CD14-positive monocyte (primary cell): ENCODE measurements around the gene DNAAF5. TPM values are rescaled to one million over a fixed set of nuclear protein-coding genes. Genes with fewer than 3 reads are reported as not detected.

ENCODE experiments used
- DNase-seq, 3 donors: peaks; one replicate each; pipeline ENCODE4 v3.0.0-alpha.2; 2011 to 2022
- H2AFZ ChIP-seq: 2 replicates; pipeline ENCODE4 v1.6.0; 2012; ENCODE audit warnings: mild to moderate bottlenecking, low read depth, low read length, inconsistent platforms; ENCODE audit not compliant: insufficient read depth, poor library complexity, severe bottlenecking
- H3K27ac ChIP-seq, 2 donors: 1 replicate in 1 of 2; 2 replicates in 1 of 2; pipeline ENCODE4 v1.5.1; 2012 to 2013; ENCODE audit warnings: low read length in 2 of 2, control low read depth in 1 of 2, inconsistent platforms in 1 of 2, low read depth in 1 of 2, mild to moderate bottlenecking in 1 of 2
- H3K27me3 ChIP-seq, 2 donors: one replicate each; pipeline versions ENCODE4 v1.6.0 to v1.6.1; 2011 to 2013; ENCODE audit warnings: low read length in 2 of 2; ENCODE audit not compliant: control insufficient read depth in 2 of 2, insufficient read depth in 2 of 2
- H3K36me3 ChIP-seq, 2 donors: replicated peaks in 1 of 2; 1 replicate in 1 of 2; 2 replicates in 1 of 2; pipeline versions ENCODE4 v1.5.1 to v1.6.1; 2012 to 2013; ENCODE audit warnings: low read length in 2 of 2, control low read depth in 1 of 2, inconsistent platforms in 1 of 2, mild to moderate bottlenecking in 1 of 2; ENCODE audit not compliant: insufficient read depth in 2 of 2, control insufficient read depth in 1 of 2
- H3K4me1 ChIP-seq, 2 donors: 1 replicate in 1 of 2; 2 replicates in 1 of 2; pipeline versions ENCODE4 v1.5.1 to v1.6.1; 2012 to 2013; ENCODE audit warnings: low read length in 2 of 2, control low read depth in 1 of 2, inconsistent platforms in 1 of 2, mild to moderate bottlenecking in 1 of 2, moderate library complexity in 1 of 2; ENCODE audit not compliant: insufficient read depth in 2 of 2, control insufficient read depth in 1 of 2
- H3K4me2 ChIP-seq: replicated peaks from 2 replicates; pipeline ENCODE3; 2012; ENCODE audit warnings: low read length, moderate library complexity, mild to moderate bottlenecking; ENCODE audit not compliant: poor library complexity, severe bottlenecking; ENCODE audit errors: extremely low read depth
- H3K4me3 ChIP-seq, 3 experiments: fragments of 200-600 bp in 1 of 3; sonication (generic) in 1 of 3; replicated peaks in 1 of 3; 1 replicate in 2 of 3; 2 replicates in 1 of 3; pipeline ENCODE4 v1.5.1; 2011 to 2013; ENCODE audit warnings: low read length in 3 of 3, mild to moderate bottlenecking in 3 of 3, control low read depth in 2 of 3, low read depth in 2 of 3, inconsistent platforms in 1 of 3, moderate library complexity in 1 of 3
- H3K79me2 ChIP-seq: 2 replicates; pipeline ENCODE4 v1.6.0; 2012; ENCODE audit warnings: mild to moderate bottlenecking, control low read depth, inconsistent platforms, low read length, moderate library complexity; ENCODE audit not compliant: insufficient read depth
- H3K9ac ChIP-seq: 2 replicates; pipeline ENCODE4 v1.6.0; 2017; ENCODE audit warnings: low read length, mild to moderate bottlenecking; ENCODE audit not compliant: insufficient read depth, poor library complexity, severe bottlenecking
- H3K9me3 ChIP-seq, 2 donors: replicated peaks in 1 of 2; 1 replicate in 1 of 2; 2 replicates in 1 of 2; pipeline versions ENCODE4 v1.5.1 to v1.6.1; 2012 to 2013; ENCODE audit warnings: low read length in 2 of 2, control low read depth in 1 of 2; ENCODE audit not compliant: control insufficient read depth in 1 of 2, insufficient read depth in 1 of 2
- H4K20me1 ChIP-seq: 2 replicates; pipeline ENCODE4 v1.6.0; 2012; ENCODE audit warnings: mild to moderate bottlenecking, low read length, control low read depth, moderate library complexity; ENCODE audit not compliant: insufficient read depth
- H3K27ac Mint-ChIP-seq, 7 donors: one replicate each; pipeline ENCODE4 v1.8.0; 2020; ENCODE audit warnings: mild to moderate bottlenecking in 7 of 7, mixed read lengths in 7 of 7, moderate library complexity in 6 of 7, inconsistent platforms in 2 of 7
- H3K27me3 Mint-ChIP-seq, 3 donors: one replicate each; pipeline ENCODE4 v1.8.0; 2021 to 2022; ENCODE audit warnings: low read depth in 3 of 3, mild to moderate bottlenecking in 3 of 3, mixed read lengths in 3 of 3, moderate library complexity in 3 of 3, inconsistent platforms in 1 of 3
- H3K36me3 Mint-ChIP-seq, 2 donors: one replicate each; pipeline ENCODE4 v1.8.0; 2020; ENCODE audit warnings: mixed read lengths in 2 of 2, inconsistent platforms in 1 of 2, mild to moderate bottlenecking in 1 of 2
- H3K4me1 Mint-ChIP-seq: one replicate; pipeline ENCODE4 v1.8.0; 2020; ENCODE audit warnings: mild to moderate bottlenecking, mixed read lengths
- H3K4me3 Mint-ChIP-seq, 2 donors: one replicate each; pipeline ENCODE4 v1.8.0; 2020; ENCODE audit warnings: mild to moderate bottlenecking in 2 of 2, mixed read lengths in 2 of 2, moderate library complexity in 1 of 2
- H3K9me3 Mint-ChIP-seq, 7 donors: one replicate each; pipeline ENCODE4 v1.8.0; 2020 to 2022; ENCODE audit warnings: mixed read lengths in 7 of 7, mild to moderate bottlenecking in 6 of 7, moderate library complexity in 6 of 7, inconsistent platforms in 2 of 7
- WGBS: methylation state at CpG from one replicate; pipeline ENCODE4 v1.1.5; 2013; ENCODE audit warnings: missing lambda C conversion rate; ENCODE audit not compliant: insufficient coverage; 5-methylcytosine and 5-hydroxymethylcytosine counted together
- intact Hi-C, 2 donors: fragments of 100-400 bp; cut with micrococcal nuclease; formaldehyde crosslinking; loops; one replicate each; pipeline versions ENCODE4 v1.15.0 to v1.15.1; 2023
- polyA plus RNA-seq, 3 donors: library from polyadenylated mRNA; depleted of rRNA in 1 of 3; unstranded in 2 of 3; stranded (reverse) in 1 of 3; fragments of 300-500 nt in 2 of 3; fragments of >200 nt in 1 of 3; fragmentation: Illumina TruSeq in 2 of 3; gene quantifications; 1 replicate in 2 of 3; 2 replicates in 1 of 3; pipeline ENCODE4 v1.2.3, GENCODE V29; 2012 to 2021
- TF ChIP-seq, protein P1 (sequence below): fragments of 200-600 bp; IDR thresholded peaks from one replicate; pipeline ENCODE4 v1.8.0; 2022; ENCODE audit warnings: antibody characterized with exemption, mild to moderate bottlenecking

Gene DNAAF5
- polyA plus RNA-seq, 3 donors, result 1.2 to 9.6 (median 2.0) TPM

DNA sequence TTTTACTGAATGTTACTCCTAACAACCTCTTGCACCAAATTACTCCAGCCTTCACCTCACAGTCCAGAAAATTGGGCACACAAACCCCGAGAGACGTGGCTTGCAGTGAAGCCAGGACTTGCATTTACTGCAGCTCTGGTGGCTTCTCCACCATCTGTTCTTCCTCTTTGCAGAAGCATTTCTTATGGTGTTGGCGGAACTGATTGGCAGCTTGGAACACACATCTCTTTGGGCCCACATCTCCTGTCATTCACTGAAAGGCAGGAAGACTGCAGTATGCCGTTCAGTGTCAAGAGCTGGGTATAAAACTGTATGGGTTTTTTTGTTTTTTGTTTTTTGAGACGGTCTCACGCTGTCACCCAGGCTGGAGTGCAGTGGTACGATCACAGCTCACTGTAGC, 38.9 kb downstream of the DNAAF5 start:
- Mint-ChIP-seq H3K4me1 (no peaks in the 10 kb centered on the region), H3K4me3 (no peak overlapping the region), H3K27ac (peak overlapping the region in 1 of 7 donors; percentile 6), H3K27me3 (peaks cover 0 to 2% (median 0%) of the 10 kb centered on the region in 3 donors), H3K9me3 (peaks cover 0 to 6% (median 0%) of the 10 kb centered on the region in 7 donors), H3K36me3 (peaks cover 41 to 65% of the 10 kb centered on the region in 2 donors)
- Histone ChIP-seq H2AFZ (no peak overlapping the region), H3K9me3 (no peaks in the 10 kb centered on the region), H4K20me1 (no peaks in the 10 kb centered on the region), H3K27ac (no peak overlapping the region), H3K4me1 (no peaks in the 10 kb centered on the region), H3K36me3 (peaks cover 23 to 46% of the 10 kb centered on the region in 2 donors), H3K9ac (no peak overlapping the region), H3K27me3 (no peaks in the 10 kb centered on the region), H3K4me2 (no peak overlapping the region), H3K4me3 (no peak overlapping the region), H3K79me2 (no peaks in the 10 kb centered on the region)
- TF ChIP-seq, protein P1, sequence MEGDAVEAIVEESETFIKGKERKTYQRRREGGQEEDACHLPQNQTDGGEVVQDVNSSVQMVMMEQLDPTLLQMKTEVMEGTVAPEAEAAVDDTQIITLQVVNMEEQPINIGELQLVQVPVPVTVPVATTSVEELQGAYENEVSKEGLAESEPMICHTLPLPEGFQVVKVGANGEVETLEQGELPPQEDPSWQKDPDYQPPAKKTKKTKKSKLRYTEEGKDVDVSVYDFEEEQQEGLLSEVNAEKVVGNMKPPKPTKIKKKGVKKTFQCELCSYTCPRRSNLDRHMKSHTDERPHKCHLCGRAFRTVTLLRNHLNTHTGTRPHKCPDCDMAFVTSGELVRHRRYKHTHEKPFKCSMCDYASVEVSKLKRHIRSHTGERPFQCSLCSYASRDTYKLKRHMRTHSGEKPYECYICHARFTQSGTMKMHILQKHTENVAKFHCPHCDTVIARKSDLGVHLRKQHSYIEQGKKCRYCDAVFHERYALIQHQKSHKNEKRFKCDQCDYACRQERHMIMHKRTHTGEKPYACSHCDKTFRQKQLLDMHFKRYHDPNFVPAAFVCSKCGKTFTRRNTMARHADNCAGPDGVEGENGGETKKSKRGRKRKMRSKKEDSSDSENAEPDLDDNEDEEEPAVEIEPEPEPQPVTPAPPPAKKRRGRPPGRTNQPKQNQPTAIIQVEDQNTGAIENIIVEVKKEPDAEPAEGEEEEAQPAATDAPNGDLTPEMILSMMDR, result no peak
- WGBS, result 100% methylated on average over 5 of the region's 7 CpGs
- no peak for DNase-seq
- intact Hi-C loops, result no loop called here

DNA sequence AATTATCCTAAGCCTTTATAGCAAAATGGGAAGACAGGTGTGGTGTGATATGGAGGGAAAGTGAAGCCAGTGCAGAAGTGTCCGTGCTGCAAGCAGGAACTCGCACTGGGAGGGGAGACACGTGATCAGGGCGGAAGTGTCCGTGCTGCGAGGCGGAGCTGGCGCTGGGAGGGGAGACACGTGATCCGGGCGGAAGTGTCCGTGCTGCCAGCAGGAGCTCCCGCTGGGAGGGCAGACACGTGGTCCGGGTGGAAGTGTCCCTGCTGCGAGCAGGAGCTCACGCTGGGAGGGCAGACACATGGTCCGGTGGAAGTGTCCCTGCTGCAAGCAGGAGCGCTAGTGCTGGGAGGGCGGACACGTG, 41.1 kb downstream of the DNAAF5 start:
- Histone ChIP-seq H3K9me3 (no peaks in the 10 kb centered on the region), H3K79me2 (no peaks in the 10 kb centered on the region), H3K36me3 (peaks cover 23 to 48% of the 10 kb centered on the region in 2 donors), H3K27me3 (no peaks in the 10 kb centered on the region), H3K4me3 (no peak overlapping the region), H4K20me1 (no peaks in the 10 kb centered on the region), H2AFZ (no peak overlapping the region), H3K27ac (no peak overlapping the region), H3K4me1 (no peaks in the 10 kb centered on the region), H3K4me2 (no peak overlapping the region), H3K9ac (no peak overlapping the region)
- peaks cover 0 to 3% (median 0%) of the 10 kb centered on the region in 3 donors for H3K27me3 Mint-ChIP-seq
- H3K9me3 Mint-ChIP-seq, result peaks cover 0 to 6% (median 0%) of the 10 kb centered on the region in 7 donors
- no peaks in the 10 kb centered on the region for H3K4me1 Mint-ChIP-seq
- H3K27ac Mint-ChIP-seq, result peak overlapping the region in 1 of 7 donors; percentile 59
- WGBS, result 91% methylated on average over 21 of the region's 21 CpGs
- intact Hi-C loops, result no loop called here
- TF ChIP-seq, protein P1, result no peak
- no peak overlapping the region for H3K4me3 Mint-ChIP-seq
- no peak for DNase-seq
- H3K36me3 Mint-ChIP-seq, result peaks cover 36 to 63% of the 10 kb centered on the region in 2 donors
